PFSK-1 (cell line): Measurements from ENCODE around the gene SP140.

Experiments
- FOXP2 ChIP-seq: optimal IDR thresholded peaks from 2 replicates; pipeline ENCODE3; 2011; ENCODE audit warnings: borderline replicate concordance, control low read depth, inconsistent platforms; ENCODE audit not compliant: insufficient read depth; ENCODE audit errors: extremely low read length, extremely low read depth
- POLR2AphosphoS5 ChIP-seq: IDR thresholded peaks from 2 replicates; pipeline ENCODE4 v1.6.1; 2012; ENCODE audit warnings: low read depth, mild to moderate bottlenecking, control low read depth, low read length, moderate library complexity
- REST ChIP-seq, 2 experiments: IDR thresholded peaks; 2 replicates each; pipeline versions ENCODE4 v1.6.1 to v1.8.0; 2011 to 2012; ENCODE audit warnings: low read depth in 2 of 2, low read length in 2 of 2, control low read depth in 1 of 2, inconsistent platforms in 1 of 2, mild to moderate bottlenecking in 1 of 2, moderate library complexity in 1 of 2; ENCODE audit not compliant: insufficient read depth in 1 of 2
- SIN3A ChIP-seq: IDR thresholded peaks from 2 replicates; pipeline ENCODE4 v1.6.1; 2012; ENCODE audit warnings: mild to moderate bottlenecking, low read length, moderate library complexity, borderline replicate concordance; ENCODE audit not compliant: insufficient read depth
- TAF1 ChIP-seq: IDR thresholded peaks from 2 replicates; pipeline ENCODE4 v1.6.1; 2012; ENCODE audit warnings: low read length, control low read depth, borderline replicate concordance; ENCODE audit not compliant: insufficient read depth

Gene SP140

GRCh38 chr2:230312638-230313037 is 87.1 kb downstream of the SP140 start:
- TF ChIP-seq REST (IDR thresholded peaks at IDR 0.05; ENCODE audit: insufficient read depth in 1 of 2, low read depth in 2 of 2, low read length in 2 of 2) (no peak), FOXP2 (no peak), TAF1 (no peak), POLR2AphosphoS5 (no peak)

GRCh38 chr2:230317366-230317765 is 91.8 kb downstream of the SP140 start:
- TF ChIP-seq FOXP2, result no peak
- TF ChIP-seq SIN3A, result no peak
- no peak for TF ChIP-seq TAF1
- TF ChIP-seq POLR2AphosphoS5, result no peak
- no peak for TF ChIP-seq REST (IDR thresholded peaks at IDR 0.05; ENCODE audit: insufficient read depth in 1 of 2, low read depth in 2 of 2, low read length in 2 of 2)

GRCh38 chr2:230318190-230319121 is 92.9 kb downstream of the SP140 start:
- TF ChIP-seq POLR2AphosphoS5 (no peak), TAF1 (no peak), REST (IDR thresholded peaks at IDR 0.05; ENCODE audit: insufficient read depth in 1 of 2, low read depth in 2 of 2, low read length in 2 of 2) (no peak)

GRCh38 chr2:230319211-230319862 is 93.8 kb downstream of the SP140 start:
- TF ChIP-seq FOXP2, result no peak
- TF ChIP-seq SIN3A, result no peak
- no peak for TF ChIP-seq TAF1
- TF ChIP-seq POLR2AphosphoS5, result no peak
- no peak for TF ChIP-seq REST (IDR thresholded peaks at IDR 0.05; ENCODE audit: insufficient read depth in 1 of 2, low read depth in 2 of 2, low read length in 2 of 2)
